ENCODE measurements around the gene NHEJ1. TPM values are rescaled to one million over a fixed set of nuclear protein-coding genes. Genes with fewer than 3 reads are reported as not detected.

NHEJ1 gene
- polyA plus RNA-seq, 1 of the 3 experiments (the other 2 are of a cell fraction) = 16.3 TPM

- Histone ChIP-seq H2AFZ (ENCODE audit: low read depth) (no peak within 1 kb of the TSS), H3K36me3 (replicated peaks in 1 of 2; ENCODE audit: control insufficient read depth in 1 of 2, insufficient read depth in 2 of 2, low read length in 1 of 2) (no peaks in the 10 kb centered on the region), H3K9me2 (no peaks in the 10 kb centered on the region), H3F3A (replicated peaks; ENCODE audit: insufficient read depth) (peaks cover 3% of the 10 kb centered on the region), H3K27me3 (ENCODE audit: insufficient read depth) (peaks cover 40% of the 10 kb centered on the region), H3K4me2 (peak within 1 kb of the TSS; percentile 52; the same call in 1 of the 2 replicates), H3K9me3 (no peaks in the 10 kb centered on the region), H3K9ac (no peak within 1 kb of the TSS), H3K4me1 (ENCODE audit: control insufficient read depth in 1 of 2, insufficient read depth in 2 of 2, low read depth in 1 of 2, low read length in 1 of 2) (peaks cover 0 to 16% of the 10 kb centered on the region in 2 experiments; a peak in 1 of 4 replicates), H3K79me2 (ENCODE audit: insufficient read depth) (no peaks in the 10 kb centered on the region), H3K4me3 (ENCODE audit: low read depth in 2 of 2, low read length in 1 of 2) (peak within 1 kb of the TSS in 1 of 2 experiments; percentile 35; a peak in 1 of 4 replicates), H4K20me1 (ENCODE audit: insufficient read depth) (peaks cover 7% of the 10 kb centered on the region), H3K27ac (ENCODE audit: low read depth in 2 of 2, low read length in 1 of 2) (no peak within 1 kb of the TSS)
- ChIA-PET CTCF (interaction anchor here (0.7 to 15.5 kb wide), 22 partner anchors 9 to 234 kb away, joined by 3 to 205 read pairs (median 4); partner anchors contain the start of genes CFAP65 and NHEJ1), POLR2A (interaction anchor here (0.6 kb wide), 1 partner anchor 226 kb away, joined by 3 read pairs; no protein-coding TSS in a partner anchor)
- DNase-seq = peak; percentile 81
- TF ChIP-seq EZH2phosphoT487 (IDR thresholded peaks at IDR 0.05; ENCODE audit: borderline replicate concordance, low read depth) = peak; percentile 86; the same call in 1 of the 2 replicates
- no peak for TF ChIP-seq FOXJ3 (CRISPR knock-in tag; IDR thresholded peaks at IDR 0.05)
- WGBS (ENCODE audit: low lambda C conversion rate) = 45% methylated on average over 6 of the region's 76 CpGs
These were observed 99.5 kb downstream of the NHEJ1 start, which contains the start of gene IHH for GRCh38 chr2:219060821-219061791. Gene IHH, minus strand, starts transcription at chr2:219060921. Its CDS starts 454 bp downstream, at chr2:219060467.

GRCh38 chr2:219059725-219060682, 100.6 kb downstream of the NHEJ1 start:
- H3K27ac ChIP-seq (ENCODE audit: low read depth in 2 of 2, low read length in 1 of 2) = no peak overlapping the region
- no peak overlapping the region for H2AFZ ChIP-seq (ENCODE audit: low read depth)
- no peaks in the 10 kb centered on the region for H3K36me3 ChIP-seq (replicated peaks in 1 of 2; ENCODE audit: control insufficient read depth in 1 of 2, insufficient read depth in 2 of 2, low read length in 1 of 2)
- no peak overlapping the region for H3K9ac ChIP-seq
- H3K9me3 ChIP-seq = no peaks in the 10 kb centered on the region
- no peaks in the 10 kb centered on the region for H3K9me2 ChIP-seq
- H3K79me2 ChIP-seq (ENCODE audit: insufficient read depth) = no peaks in the 10 kb centered on the region
- H3K4me3 ChIP-seq (ENCODE audit: low read depth in 2 of 2, low read length in 1 of 2) = peak overlapping the region; percentile 12 to 19; a peak in 1 of 4 replicates
- H3K27me3 ChIP-seq (ENCODE audit: insufficient read depth) = peaks cover 40% of the 10 kb centered on the region
- CTCF ChIA-PET = interaction anchor here (0.8 to 15.5 kb wide), 20 partner anchors 8 to 207 kb away, joined by 3 to 205 read pairs (median 5); partner anchors contain the start of genes CFAP65 and NHEJ1
- peaks cover 7% of the 10 kb centered on the region for H4K20me1 ChIP-seq (ENCODE audit: insufficient read depth)
- peaks cover 3% of the 10 kb centered on the region for H3F3A ChIP-seq (replicated peaks; ENCODE audit: insufficient read depth)
- WGBS (ENCODE audit: low lambda C conversion rate) = 11% methylated on average over 17 of the region's 81 CpGs
- H3K4me1 ChIP-seq (ENCODE audit: control insufficient read depth in 1 of 2, insufficient read depth in 2 of 2, low read depth in 1 of 2, low read length in 1 of 2) = peaks cover 0 to 16% of the 10 kb centered on the region in 2 experiments; a peak in 1 of 4 replicates
- TF ChIP-seq EZH2phosphoT487 (IDR thresholded peaks at IDR 0.05; ENCODE audit: borderline replicate concordance, low read depth) (peak; percentile 59; the same call in 1 of the 2 replicates), REST (IDR thresholded peaks at IDR 0.05; ENCODE audit: low read depth, low read length) (no peak), TCF12 (IDR thresholded peaks at IDR 0.05) (no peak), FOSL2 (IDR thresholded peaks at IDR 0.05; ENCODE audit: borderline replicate concordance, low read depth) (no peak), NRF1 (IDR thresholded peaks at IDR 0.05; ENCODE audit: low read depth, low read length) (no peak), USF1 (IDR thresholded peaks at IDR 0.05; ENCODE audit: borderline replicate concordance, low read depth) (no peak)
- peak overlapping the region; percentile 52; the same call in 1 of the 2 replicates for H3K4me2 ChIP-seq
- peak; percentile 74 for DNase-seq
- POLR2A ChIA-PET = interaction anchor here (1.3 kb wide), 1 partner anchor 55 kb away, joined by 3 read pairs; no protein-coding TSS in a partner anchor
